ENCODE data around the gene ERGIC1. TPM values are rescaled to one million over a fixed set of nuclear protein-coding genes. Genes with fewer than 3 reads are reported as not detected.
A peak's percentile ranks its signal among the peaks of the same experiment; 100 is the strongest.

Gene ERGIC1
- total RNA-seq, 1 donor from 2014 or later = 99.1 TPM

- DNase-seq (ENCODE audit: low read depth) = no peak
- H3K4me3 ChIP-seq (ENCODE audit: low read depth, low read length) = no peak overlapping the region
- TF ChIP-seq CTCF (conservative IDR thresholded peaks at IDR 0.05; ENCODE audit: low read depth, low read length) = no peak
Measured at GRCh38 chr5:172883066-172883465, 49.0 kb downstream of the ERGIC1 start.

- DNase-seq (ENCODE audit: low read depth) = no peak
- H3K4me3 ChIP-seq (ENCODE audit: low read depth, low read length) = no peak overlapping the region
- TF ChIP-seq CTCF (conservative IDR thresholded peaks at IDR 0.05; ENCODE audit: low read depth, low read length) = no peak
Measured at GRCh38 chr5:172885597-172886340, 51.7 kb downstream of the ERGIC1 start.

GRCh38 chr5:172886476-172886875, 52.4 kb downstream of the ERGIC1 start:
- H3K4me3 ChIP-seq (ENCODE audit: low read depth, low read length) = no peak overlapping the region
- DNase-seq (ENCODE audit: low read depth) = no peak
- no peak for TF ChIP-seq CTCF (conservative IDR thresholded peaks at IDR 0.05; ENCODE audit: low read depth, low read length)

GRCh38 chr5:172886974-172887501, 53.0 kb downstream of the ERGIC1 start:
- no peak overlapping the region for H3K4me3 ChIP-seq (ENCODE audit: low read depth, low read length)
- no peak for TF ChIP-seq CTCF (conservative IDR thresholded peaks at IDR 0.05; ENCODE audit: low read depth, low read length)
- peak; percentile 90 for DNase-seq (ENCODE audit: low read depth)

GRCh38 chr5:172887692-172888091, 53.6 kb downstream of the ERGIC1 start:
- no peak for TF ChIP-seq CTCF (conservative IDR thresholded peaks at IDR 0.05; ENCODE audit: low read depth, low read length)
- DNase-seq (ENCODE audit: low read depth) = no peak
- no peak overlapping the region for H3K4me3 ChIP-seq (ENCODE audit: low read depth, low read length)

GRCh38 chr5:172890659-172891058, 56.6 kb downstream of the ERGIC1 start:
- DNase-seq (ENCODE audit: low read depth) = no peak
- TF ChIP-seq CTCF (conservative IDR thresholded peaks at IDR 0.05; ENCODE audit: low read depth, low read length) = no peak
- no peak overlapping the region for H3K4me3 ChIP-seq (ENCODE audit: low read depth, low read length)
